ENCODE measurements around the gene ENTR1.

The ENTR1 gene

GRCh38 chr9:136355616-136356557 lies 54.5 kb downstream of the ENTR1 start:
- TF ChIP-seq, protein P1, sequence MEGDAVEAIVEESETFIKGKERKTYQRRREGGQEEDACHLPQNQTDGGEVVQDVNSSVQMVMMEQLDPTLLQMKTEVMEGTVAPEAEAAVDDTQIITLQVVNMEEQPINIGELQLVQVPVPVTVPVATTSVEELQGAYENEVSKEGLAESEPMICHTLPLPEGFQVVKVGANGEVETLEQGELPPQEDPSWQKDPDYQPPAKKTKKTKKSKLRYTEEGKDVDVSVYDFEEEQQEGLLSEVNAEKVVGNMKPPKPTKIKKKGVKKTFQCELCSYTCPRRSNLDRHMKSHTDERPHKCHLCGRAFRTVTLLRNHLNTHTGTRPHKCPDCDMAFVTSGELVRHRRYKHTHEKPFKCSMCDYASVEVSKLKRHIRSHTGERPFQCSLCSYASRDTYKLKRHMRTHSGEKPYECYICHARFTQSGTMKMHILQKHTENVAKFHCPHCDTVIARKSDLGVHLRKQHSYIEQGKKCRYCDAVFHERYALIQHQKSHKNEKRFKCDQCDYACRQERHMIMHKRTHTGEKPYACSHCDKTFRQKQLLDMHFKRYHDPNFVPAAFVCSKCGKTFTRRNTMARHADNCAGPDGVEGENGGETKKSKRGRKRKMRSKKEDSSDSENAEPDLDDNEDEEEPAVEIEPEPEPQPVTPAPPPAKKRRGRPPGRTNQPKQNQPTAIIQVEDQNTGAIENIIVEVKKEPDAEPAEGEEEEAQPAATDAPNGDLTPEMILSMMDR (IDR thresholded peaks at IDR 0.05) = no peak

GRCh38 chr9:136354592-136355085 lies 55.8 kb downstream of the ENTR1 start:
- TF ChIP-seq, protein P1 (IDR thresholded peaks at IDR 0.05) = no peak

GRCh38 chr9:136353757-136354488 lies 56.5 kb downstream of the ENTR1 start:
- TF ChIP-seq, protein P1 (IDR thresholded peaks at IDR 0.05) = no peak

DNA sequence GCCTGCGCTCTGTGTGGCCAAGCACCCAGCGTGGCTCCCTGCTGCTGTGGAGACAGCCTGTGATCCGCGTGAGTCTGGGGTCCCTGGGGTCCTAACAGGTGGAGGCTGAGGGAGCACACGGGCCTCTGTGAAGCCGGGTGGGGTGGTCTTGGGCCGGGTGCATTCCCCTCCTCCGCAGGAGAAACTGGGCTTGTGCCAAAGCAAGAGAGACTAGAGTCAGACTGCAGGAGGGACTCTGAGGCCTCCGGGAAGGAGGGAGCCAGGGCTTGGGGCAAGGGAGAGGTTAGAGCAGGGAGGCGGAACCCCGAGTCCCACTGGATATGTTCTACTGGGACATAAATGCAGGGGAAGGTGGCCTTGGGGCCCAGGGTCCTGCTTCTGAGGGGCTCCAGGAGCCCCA lies 57.3 kb downstream of the ENTR1 start:
- TF ChIP-seq, protein P1 (IDR thresholded peaks at IDR 0.05) = no peak

DNA sequence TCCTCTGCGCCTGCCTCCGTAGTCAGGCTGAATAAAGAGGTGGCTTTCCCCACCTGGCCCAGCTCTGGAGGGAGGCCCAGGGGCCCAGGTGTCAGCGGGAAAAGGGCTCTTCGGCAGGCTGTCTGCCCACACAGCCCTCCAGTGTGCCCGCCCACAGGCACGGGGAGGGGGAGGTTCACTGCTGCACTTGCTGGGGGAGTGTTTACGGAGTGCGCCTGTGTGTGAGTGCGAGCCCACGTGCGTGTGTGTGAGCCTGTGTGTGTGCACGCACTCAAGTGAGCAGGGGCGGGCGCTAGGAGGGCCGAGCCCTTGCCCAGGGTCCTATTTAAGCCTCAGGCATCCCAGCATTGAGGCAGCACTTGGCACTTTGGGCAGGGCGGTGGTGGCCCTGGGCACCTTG lies 57.7 kb downstream of the ENTR1 start:
- TF ChIP-seq, protein P1 (IDR thresholded peaks at IDR 0.05) = no peak

Data from LNCAP (cell line).